Nephron progenitor cell (in vitro differentiated cells): Measurements from ENCODE around the gene EPS15.

Source experiments
- DNase-seq: peaks from one replicate; pipeline ENCODE4 v3.0.0; 2021
- H3K27ac Mint-ChIP-seq: 2 replicates; pipeline ENCODE4 v1.8.0; 2021; ENCODE audit warnings: mild to moderate bottlenecking, moderate library complexity, mixed read lengths
- H3K27me3 Mint-ChIP-seq: 2 replicates; pipeline ENCODE4 v1.8.0; 2021; ENCODE audit warnings: mild to moderate bottlenecking, low read depth, mixed read lengths; ENCODE audit not compliant: poor library complexity
- H3K36me3 Mint-ChIP-seq: 2 replicates; pipeline ENCODE4 v1.8.0; 2021; ENCODE audit warnings: low read depth, mixed read lengths
- H3K4me1 Mint-ChIP-seq: 2 replicates; pipeline ENCODE4 v1.8.0; 2021; ENCODE audit warnings: mixed read lengths
- H3K4me3 Mint-ChIP-seq: 2 replicates; pipeline ENCODE4 v1.8.0; 2021; ENCODE audit warnings: mild to moderate bottlenecking, moderate library complexity, mixed read lengths
- H3K9me3 Mint-ChIP-seq: 2 replicates; pipeline ENCODE4 v1.8.0; 2021; ENCODE audit warnings: mild to moderate bottlenecking, moderate library complexity, mixed read lengths
- TF ChIP-seq, protein P1 (sequence below): fragments of 200-600 bp; sonication (generic); IDR thresholded peaks from 2 replicates; pipeline ENCODE4 v1.5.0; 2021; ENCODE audit warnings: antibody characterized with exemption

The EPS15 gene

DNA sequence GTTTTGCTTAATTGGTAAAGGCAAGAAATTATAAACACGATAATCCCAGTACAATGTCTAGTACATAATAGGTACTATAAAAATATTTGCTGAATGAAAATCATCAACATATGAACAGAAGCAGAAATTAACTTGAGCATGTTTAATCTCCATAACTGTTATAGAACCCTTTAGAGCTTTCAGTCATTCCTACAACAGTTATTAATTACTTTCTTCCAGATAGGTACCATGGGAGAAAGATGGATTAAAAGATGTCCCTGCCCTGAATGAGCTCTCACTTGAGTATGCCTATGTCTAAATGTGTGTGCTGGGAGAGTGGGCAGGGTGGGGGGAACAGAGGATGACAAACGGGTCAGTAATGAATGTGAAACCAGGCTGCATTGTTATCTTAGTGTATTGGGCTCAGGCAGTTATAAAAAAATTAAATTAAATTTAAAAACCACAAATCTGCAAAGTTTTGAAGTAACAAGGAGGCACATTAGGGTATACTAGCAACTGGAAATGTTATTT, 2.4 kb downstream of the EPS15 start:
- no peaks in the 10 kb centered on the region for H3K27me3 Mint-ChIP-seq
- peaks cover 31% of the 10 kb centered on the region for H3K4me1 Mint-ChIP-seq
- no peak for DNase-seq
- H3K4me3 Mint-ChIP-seq: peak overlapping the region; percentile 55
- no peaks in the 10 kb centered on the region for H3K9me3 Mint-ChIP-seq
- H3K36me3 Mint-ChIP-seq: no peaks in the 10 kb centered on the region
- H3K27ac Mint-ChIP-seq: no peak overlapping the region
- TF ChIP-seq, protein P1, sequence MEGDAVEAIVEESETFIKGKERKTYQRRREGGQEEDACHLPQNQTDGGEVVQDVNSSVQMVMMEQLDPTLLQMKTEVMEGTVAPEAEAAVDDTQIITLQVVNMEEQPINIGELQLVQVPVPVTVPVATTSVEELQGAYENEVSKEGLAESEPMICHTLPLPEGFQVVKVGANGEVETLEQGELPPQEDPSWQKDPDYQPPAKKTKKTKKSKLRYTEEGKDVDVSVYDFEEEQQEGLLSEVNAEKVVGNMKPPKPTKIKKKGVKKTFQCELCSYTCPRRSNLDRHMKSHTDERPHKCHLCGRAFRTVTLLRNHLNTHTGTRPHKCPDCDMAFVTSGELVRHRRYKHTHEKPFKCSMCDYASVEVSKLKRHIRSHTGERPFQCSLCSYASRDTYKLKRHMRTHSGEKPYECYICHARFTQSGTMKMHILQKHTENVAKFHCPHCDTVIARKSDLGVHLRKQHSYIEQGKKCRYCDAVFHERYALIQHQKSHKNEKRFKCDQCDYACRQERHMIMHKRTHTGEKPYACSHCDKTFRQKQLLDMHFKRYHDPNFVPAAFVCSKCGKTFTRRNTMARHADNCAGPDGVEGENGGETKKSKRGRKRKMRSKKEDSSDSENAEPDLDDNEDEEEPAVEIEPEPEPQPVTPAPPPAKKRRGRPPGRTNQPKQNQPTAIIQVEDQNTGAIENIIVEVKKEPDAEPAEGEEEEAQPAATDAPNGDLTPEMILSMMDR: no peak

DNA sequence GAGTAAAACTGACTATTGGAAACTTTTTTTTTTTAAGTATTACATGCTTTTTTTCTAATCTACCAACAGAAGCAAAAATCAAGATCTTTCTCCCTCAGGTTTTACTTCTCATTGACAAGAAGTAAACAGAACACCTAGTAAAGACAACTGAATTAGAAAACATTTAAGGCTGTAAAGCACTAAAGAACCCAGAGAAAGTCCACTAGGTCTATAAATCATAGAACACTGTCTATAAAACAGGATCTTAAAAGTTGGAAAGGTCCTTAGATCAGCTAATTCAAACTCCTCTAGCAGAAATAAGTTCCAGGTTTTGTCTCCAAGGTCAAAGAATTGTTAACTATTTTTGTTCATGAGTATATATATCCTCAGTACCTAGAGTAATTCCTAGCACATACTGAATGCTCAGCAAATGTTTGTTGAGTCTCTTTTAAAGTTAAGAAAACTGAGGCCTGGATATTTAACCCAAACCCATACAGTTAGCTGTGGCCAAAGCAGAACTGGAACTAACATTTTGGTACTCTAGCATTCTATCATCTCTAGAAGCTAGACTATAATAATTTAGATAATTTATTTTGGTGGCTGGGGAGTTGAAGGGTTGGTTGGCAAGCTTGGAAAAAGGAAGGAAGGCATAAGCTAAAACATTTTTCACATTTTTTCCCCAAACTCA, 3.0 kb downstream of the EPS15 start:
- no peak overlapping the region for H3K27ac Mint-ChIP-seq
- H3K9me3 Mint-ChIP-seq: no peaks in the 10 kb centered on the region
- TF ChIP-seq, protein P1: no peak
- H3K27me3 Mint-ChIP-seq: no peaks in the 10 kb centered on the region
- no peaks in the 10 kb centered on the region for H3K36me3 Mint-ChIP-seq
- H3K4me1 Mint-ChIP-seq: peaks cover 31% of the 10 kb centered on the region
- no peak overlapping the region for H3K4me3 Mint-ChIP-seq
- DNase-seq: no peak

DNA sequence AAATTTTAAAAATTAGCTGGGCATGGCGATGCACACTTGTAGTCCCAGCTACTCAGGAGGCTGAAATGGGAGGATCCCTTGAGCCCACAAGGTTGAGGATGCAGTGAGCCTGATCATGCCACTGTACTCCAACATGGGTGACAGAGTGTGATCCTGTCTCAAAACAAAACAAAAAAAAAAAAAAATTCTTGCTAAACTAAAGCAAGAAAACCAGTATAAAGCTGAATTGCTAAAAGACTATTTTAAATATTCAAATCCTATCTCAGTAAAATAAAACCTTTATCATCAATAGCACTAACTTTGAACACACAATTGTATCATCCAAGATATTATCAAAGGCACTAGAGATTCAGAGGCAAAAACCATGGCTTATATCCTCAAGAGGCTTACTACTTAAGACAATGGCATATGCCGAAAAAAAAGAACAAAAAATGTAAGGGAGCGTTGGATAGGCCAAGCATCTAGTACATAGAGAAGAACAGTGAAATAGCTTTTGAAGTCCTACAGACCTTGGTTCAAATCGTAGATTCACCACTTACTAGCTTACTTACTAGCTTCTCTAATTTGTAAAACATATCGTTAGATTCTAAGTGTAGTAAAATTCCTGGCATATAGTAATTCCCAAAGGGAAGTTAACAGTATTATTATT, 3.6 kb downstream of the EPS15 start:
- TF ChIP-seq, protein P1: no peak
- no peak for DNase-seq
- H3K27me3 Mint-ChIP-seq: no peaks in the 10 kb centered on the region
- H3K36me3 Mint-ChIP-seq: no peaks in the 10 kb centered on the region
- peaks cover 31% of the 10 kb centered on the region for H3K4me1 Mint-ChIP-seq
- H3K27ac Mint-ChIP-seq: no peak overlapping the region
- H3K9me3 Mint-ChIP-seq: no peaks in the 10 kb centered on the region
- no peak overlapping the region for H3K4me3 Mint-ChIP-seq

DNA sequence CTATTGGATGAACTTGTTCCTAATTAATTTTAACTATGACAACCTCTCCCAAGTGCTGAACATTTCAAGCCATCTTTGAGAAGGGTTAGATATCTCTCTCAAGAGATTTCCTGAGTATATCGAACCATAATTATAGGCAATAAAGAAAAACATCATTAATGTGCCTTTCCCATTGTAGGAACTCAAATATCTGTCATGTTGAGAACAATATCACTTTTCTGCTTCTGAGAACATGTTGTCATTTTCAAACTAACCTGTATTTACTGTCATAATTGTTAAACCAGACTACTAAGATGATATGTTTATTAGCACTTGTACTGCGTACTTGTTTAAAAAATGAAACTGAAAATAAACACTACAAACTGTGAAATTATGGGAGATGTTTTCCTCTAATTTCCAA, 4.3 kb downstream of the EPS15 start:
- Mint-ChIP-seq H3K4me3 (no peak overlapping the region), H3K27me3 (no peaks in the 10 kb centered on the region), H3K36me3 (no peaks in the 10 kb centered on the region), H3K4me1 (peaks cover 31% of the 10 kb centered on the region), H3K27ac (no peak overlapping the region), H3K9me3 (no peaks in the 10 kb centered on the region)
- no peak for DNase-seq
- TF ChIP-seq, protein P1: no peak

DNA sequence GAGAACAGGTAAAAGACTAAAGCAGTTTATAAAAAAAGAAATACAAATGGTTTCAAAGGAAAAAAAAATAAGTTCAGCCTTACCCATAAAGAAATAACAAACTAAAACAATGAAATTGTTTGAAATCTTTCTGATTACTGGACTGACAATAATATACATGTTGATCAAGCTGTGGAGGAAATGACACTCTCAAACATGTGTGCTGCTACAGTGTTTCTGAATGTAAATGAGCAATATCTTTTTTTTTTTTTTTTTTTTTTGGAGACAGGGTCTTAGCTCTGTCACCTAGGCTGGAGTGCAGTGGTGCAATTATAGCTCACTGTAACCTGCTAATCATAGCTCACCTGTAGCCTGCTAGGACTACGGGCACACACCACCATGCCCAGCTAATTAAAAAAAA, 6.5 kb downstream of the EPS15 start:
- peaks cover 24% of the 10 kb centered on the region for H3K4me1 Mint-ChIP-seq
- no peak overlapping the region for H3K4me3 Mint-ChIP-seq
- H3K27ac Mint-ChIP-seq: no peak overlapping the region
- no peaks in the 10 kb centered on the region for H3K9me3 Mint-ChIP-seq
- TF ChIP-seq, protein P1: no peak
- H3K36me3 Mint-ChIP-seq: no peaks in the 10 kb centered on the region
- H3K27me3 Mint-ChIP-seq: peaks cover 4% of the 10 kb centered on the region
- DNase-seq: no peak

DNA sequence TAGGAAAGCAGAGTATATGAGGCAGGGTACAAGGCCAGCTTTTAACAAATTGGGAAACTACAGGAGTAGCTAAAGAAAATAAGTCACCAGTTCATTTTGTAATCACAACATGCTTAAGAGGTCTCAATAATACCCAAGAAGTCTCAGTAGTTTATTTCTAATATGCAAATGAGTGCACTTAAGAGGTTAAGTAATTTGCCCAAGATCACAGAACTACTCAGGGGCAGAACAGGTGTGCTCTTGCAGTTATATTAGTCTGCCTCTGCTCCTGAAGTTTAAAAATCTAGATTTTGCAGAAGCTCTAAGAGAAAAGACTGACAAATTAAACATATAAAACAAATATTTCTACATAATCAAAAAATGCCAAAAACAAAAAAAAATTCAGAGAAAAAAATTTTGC, 6.9 kb downstream of the EPS15 start:
- Mint-ChIP-seq H3K9me3 (no peaks in the 10 kb centered on the region), H3K36me3 (no peaks in the 10 kb centered on the region), H3K4me1 (peaks cover 19% of the 10 kb centered on the region), H3K27me3 (peaks cover 4% of the 10 kb centered on the region), H3K4me3 (no peak overlapping the region), H3K27ac (no peak overlapping the region)
- TF ChIP-seq, protein P1: no peak
- DNase-seq: no peak
